ENCODE results near the gene RIMS4.

The RIMS4 gene

DNA sequence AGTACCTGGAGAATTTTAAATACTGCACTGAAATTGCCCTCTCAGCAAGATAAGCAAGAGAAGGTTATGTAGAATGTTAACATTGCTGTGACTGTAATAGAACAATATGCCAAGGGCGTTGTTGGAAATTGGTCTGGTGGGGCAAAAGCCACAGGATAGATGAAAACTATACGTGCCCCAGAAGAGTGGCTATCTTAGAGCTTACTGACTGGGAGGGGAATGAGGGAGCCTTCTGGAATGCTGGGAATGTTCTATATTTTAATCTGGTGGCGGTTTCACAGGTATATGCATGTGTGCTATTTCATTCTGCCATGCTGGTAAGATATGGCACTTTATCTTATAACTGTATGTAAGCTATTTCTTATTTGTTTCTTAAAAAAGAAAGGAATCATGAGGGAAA, 39.9 kb upstream of the RIMS4 start:
- no peak for TF ChIP-seq CTCF (IDR thresholded peaks at IDR 0.05; ENCODE audit: low read depth, low read length, missing control alignments)
- in situ Hi-C loops (cut with HindIII; ENCODE audit: low sequenced_read_pairs) = no loop called here
- no peak for DNase-seq (ENCODE audit: low read depth)

DNA sequence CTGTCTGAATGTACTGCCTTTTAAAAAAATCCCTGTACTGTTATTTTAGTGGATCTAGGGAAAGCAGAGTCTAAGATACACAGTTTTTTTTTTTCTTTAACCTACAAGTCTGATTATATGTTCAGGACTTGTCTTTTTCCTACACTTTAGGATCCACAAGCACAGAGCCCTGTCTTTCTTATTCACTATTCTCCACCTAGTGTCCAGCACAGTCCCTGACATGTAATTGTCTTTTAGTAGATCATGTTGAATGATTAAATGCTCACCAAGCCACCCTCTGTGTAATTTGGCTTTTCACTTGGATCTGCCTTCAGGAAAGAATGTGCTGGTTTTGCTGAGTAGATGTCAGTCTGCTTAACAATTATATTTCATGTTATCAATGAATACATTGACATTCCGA, 39.4 kb upstream of the RIMS4 start:
- no peak for TF ChIP-seq CTCF (IDR thresholded peaks at IDR 0.05; ENCODE audit: low read depth, low read length, missing control alignments)
- no peak overlapping the region for H3K4me3 ChIP-seq (ENCODE audit: low read depth, low read length)
- no peak for DNase-seq (ENCODE audit: low read depth)
- in situ Hi-C loops (cut with HindIII; ENCODE audit: low sequenced_read_pairs) = no loop called here

More for the DNA sequence above, 39.9 kb upstream of the RIMS4 start:
- H3K4me3 ChIP-seq (ENCODE audit: low read depth, low read length) = no peak overlapping the region

GRCh38 chr20:44848254-44849015, 38.1 kb upstream of the RIMS4 start:
- in situ Hi-C loops (cut with HindIII; ENCODE audit: low sequenced_read_pairs) = no loop called here
- TF ChIP-seq CTCF (IDR thresholded peaks at IDR 0.05; ENCODE audit: low read depth, low read length, missing control alignments) = no peak
- H3K4me3 ChIP-seq (ENCODE audit: low read depth, low read length) = no peak overlapping the region
- DNase-seq (ENCODE audit: low read depth) = no peak

DNA sequence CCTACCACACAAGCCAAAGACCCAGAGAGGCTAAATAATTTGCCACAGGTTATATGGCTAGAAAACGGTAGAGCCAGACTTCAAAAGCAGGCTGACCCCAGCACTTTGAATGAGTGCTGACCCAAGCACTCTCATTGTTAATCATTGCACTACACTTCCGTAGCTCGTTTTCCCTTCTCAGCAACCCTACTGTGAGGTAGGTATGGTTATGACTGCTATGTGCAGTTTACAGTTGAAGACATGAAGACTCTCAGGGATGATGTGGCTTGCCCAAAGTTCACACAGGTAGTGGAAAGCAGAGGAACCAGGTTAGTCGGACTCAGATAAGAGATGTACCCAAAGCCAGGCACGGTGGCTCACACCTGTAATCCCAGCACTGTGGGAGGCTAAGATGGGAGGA, 33.5 kb upstream of the RIMS4 start:
- no peak for TF ChIP-seq CTCF (IDR thresholded peaks at IDR 0.05; ENCODE audit: low read depth, low read length, missing control alignments)
- in situ Hi-C loops (cut with HindIII; ENCODE audit: low sequenced_read_pairs) = no loop called here
- no peak for DNase-seq (ENCODE audit: low read depth)
- no peak overlapping the region for H3K4me3 ChIP-seq (ENCODE audit: low read depth, low read length)

DNA sequence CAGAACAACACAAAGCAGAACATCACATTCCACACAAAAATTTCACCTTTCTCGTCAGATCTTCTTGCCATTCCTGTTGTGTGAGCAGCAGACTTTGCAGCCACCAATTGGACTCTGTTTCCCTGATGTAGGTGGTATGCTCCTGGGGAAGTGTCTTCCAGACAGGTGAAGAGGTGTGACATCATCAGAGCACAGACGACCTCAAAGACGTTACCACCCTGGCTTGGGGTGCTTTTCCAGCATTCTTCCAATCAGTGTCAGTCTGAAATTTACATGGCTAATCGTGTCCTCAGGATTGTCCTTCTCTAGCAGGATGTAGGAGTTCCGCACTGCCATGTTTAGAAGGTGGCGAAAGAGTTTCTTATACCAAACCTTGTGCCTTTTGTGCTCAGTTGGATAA, 31.6 kb upstream of the RIMS4 start:
- H3K4me3 ChIP-seq (ENCODE audit: low read depth, low read length) = no peak overlapping the region
- in situ Hi-C loops (cut with HindIII; ENCODE audit: low sequenced_read_pairs) = no loop called here
- no peak for DNase-seq (ENCODE audit: low read depth)
- TF ChIP-seq CTCF (IDR thresholded peaks at IDR 0.05; ENCODE audit: low read depth, low read length, missing control alignments) = no peak

DNA sequence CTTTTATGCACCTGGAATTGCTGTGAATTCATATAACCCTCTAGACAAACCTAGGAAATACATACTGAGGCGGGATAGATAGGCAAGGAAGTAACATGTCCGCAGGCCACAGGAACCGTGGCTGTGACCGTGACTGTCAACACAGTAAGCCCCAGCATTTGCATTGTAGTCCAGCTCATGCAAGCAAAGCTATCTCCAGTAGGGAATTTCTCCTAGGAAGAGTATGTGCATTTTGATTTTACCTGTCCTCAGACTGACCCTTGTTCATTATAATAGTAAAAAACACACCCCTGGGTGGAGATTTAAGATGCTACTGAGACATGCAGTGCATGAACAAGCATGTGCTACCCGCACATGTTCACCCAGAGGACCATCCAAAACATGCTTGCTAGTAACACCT, 30.5 kb upstream of the RIMS4 start:
- no peak overlapping the region for H3K4me3 ChIP-seq (ENCODE audit: low read depth, low read length)
- in situ Hi-C loops (cut with HindIII; ENCODE audit: low sequenced_read_pairs) = no loop called here
- DNase-seq (ENCODE audit: low read depth) = no peak
- no peak for TF ChIP-seq CTCF (IDR thresholded peaks at IDR 0.05; ENCODE audit: low read depth, low read length, missing control alignments)
